ENCODE results near the gene TMPRSS5. TPM values are rescaled to one million over a fixed set of nuclear protein-coding genes. Genes with fewer than 3 reads are reported as not detected.

Gene TMPRSS5
- total RNA-seq, 2 experiments from 2014 or later: 0.81 to 1.6 TPM

DNA sequence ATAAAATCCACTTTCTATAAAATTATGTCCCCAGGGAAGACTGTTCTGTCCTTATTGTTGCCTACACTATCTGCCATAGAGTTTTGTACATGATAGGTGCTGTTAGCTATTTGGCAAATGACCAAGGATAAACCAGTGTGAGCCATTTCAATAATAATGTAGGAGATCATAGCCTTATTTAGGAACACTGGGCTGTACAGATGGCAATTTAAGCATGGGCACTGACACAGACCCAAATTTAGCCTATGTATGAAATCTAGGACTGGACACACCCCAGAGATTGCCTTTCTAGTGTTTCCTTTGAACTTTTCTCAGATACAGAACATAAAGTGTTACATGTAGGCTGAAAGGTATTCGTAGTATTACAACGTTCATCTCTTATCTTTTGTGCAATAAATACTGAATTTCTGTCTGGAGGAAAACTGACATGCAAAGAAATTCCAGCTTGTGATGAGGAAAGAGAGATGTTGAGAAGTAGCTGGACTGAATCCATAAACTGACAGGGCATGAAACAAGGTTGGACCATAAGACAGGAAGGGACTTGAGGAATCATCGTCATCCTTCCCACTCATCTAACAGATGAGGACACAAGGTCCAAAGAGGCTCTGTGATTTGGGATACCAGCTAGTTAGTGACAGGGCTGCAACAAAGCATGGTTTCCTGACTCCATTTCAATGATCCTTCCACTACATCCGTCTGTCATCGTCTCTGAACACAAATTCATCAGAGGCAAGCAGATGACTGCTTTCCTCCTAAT, 60.3 kb downstream of the TMPRSS5 start:
- Histone ChIP-seq H3K4me1 (ENCODE audit: insufficient read depth, low read length) (no peaks in the 10 kb centered on the region), H3K9me3 (ENCODE audit: control insufficient read depth in 1 of 2, insufficient read depth in 1 of 2, low read length in 2 of 2) (peaks cover 0 to 8% of the 10 kb centered on the region in 2 experiments), H3K4me3 (ENCODE audit: low read length) (no peak overlapping the region), H3K36me3 (ENCODE audit: insufficient read depth, low read length) (no peaks in the 10 kb centered on the region), H3K27ac (ENCODE audit: low read depth in 1 of 2, low read length in 2 of 2) (no peak overlapping the region), H3K27me3 (ENCODE audit: control insufficient read depth in 1 of 2, insufficient read depth in 2 of 2, low read length in 2 of 2) (peaks cover 0 to 3% of the 10 kb centered on the region in 2 experiments)
- Mint-ChIP-seq H3K27me3 (peaks cover 8% of the 10 kb centered on the region), H3K27ac (no peak overlapping the region), H3K4me3 (no peak overlapping the region), H3K9me3 (no peaks in the 10 kb centered on the region), H3K36me3 (ENCODE audit: low read depth) (no peaks in the 10 kb centered on the region), H3K4me1 (ENCODE audit: low read depth) (no peaks in the 10 kb centered on the region)
- CTCF ChIA-PET: no interaction called here
- POLR2A ChIA-PET: no interaction called here
- no peak for ATAC-seq (ENCODE audit: poor library complexity)
- TF ChIP-seq, protein P1, sequence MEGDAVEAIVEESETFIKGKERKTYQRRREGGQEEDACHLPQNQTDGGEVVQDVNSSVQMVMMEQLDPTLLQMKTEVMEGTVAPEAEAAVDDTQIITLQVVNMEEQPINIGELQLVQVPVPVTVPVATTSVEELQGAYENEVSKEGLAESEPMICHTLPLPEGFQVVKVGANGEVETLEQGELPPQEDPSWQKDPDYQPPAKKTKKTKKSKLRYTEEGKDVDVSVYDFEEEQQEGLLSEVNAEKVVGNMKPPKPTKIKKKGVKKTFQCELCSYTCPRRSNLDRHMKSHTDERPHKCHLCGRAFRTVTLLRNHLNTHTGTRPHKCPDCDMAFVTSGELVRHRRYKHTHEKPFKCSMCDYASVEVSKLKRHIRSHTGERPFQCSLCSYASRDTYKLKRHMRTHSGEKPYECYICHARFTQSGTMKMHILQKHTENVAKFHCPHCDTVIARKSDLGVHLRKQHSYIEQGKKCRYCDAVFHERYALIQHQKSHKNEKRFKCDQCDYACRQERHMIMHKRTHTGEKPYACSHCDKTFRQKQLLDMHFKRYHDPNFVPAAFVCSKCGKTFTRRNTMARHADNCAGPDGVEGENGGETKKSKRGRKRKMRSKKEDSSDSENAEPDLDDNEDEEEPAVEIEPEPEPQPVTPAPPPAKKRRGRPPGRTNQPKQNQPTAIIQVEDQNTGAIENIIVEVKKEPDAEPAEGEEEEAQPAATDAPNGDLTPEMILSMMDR (IDR thresholded peaks at IDR 0.05): no peak
- intact Hi-C loops (cut with DNase I, micrococcal nuclease): no loop called here
- DNase-seq: no peak

DNA sequence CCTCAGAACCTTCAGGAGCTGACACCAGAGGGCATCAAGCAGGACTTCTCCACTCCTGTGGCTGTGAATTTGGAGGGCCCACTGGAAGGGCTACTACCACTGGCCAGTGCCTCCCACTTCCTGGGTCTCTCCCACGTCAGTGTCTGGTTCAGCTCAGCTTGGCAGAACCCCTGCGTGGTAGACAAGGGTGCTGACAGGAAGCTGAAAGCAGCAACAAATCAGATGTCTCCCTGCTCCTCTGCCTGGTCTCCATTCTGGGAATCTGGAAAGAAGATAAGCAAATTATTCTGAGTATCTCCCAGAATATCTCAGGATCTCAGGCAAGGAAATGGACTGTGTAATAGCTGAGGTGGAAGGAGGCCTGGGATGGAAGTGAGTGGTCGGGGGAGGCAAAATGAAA, 61.5 kb downstream of the TMPRSS5 start:
- H3K4me3 Mint-ChIP-seq: no peak overlapping the region
- no peaks in the 10 kb centered on the region for H3K36me3 Mint-ChIP-seq (ENCODE audit: low read depth)
- DNase-seq (no peak), ATAC-seq (ENCODE audit: poor library complexity) (no peak)
- Histone ChIP-seq H3K27ac (ENCODE audit: low read depth in 1 of 2, low read length in 2 of 2) (no peak overlapping the region), H3K4me1 (ENCODE audit: insufficient read depth, low read length) (no peaks in the 10 kb centered on the region), H3K27me3 (ENCODE audit: control insufficient read depth in 1 of 2, insufficient read depth in 2 of 2, low read length in 2 of 2) (peaks cover 0 to 3% of the 10 kb centered on the region in 2 experiments), H3K36me3 (ENCODE audit: insufficient read depth, low read length) (no peaks in the 10 kb centered on the region), H3K9me3 (ENCODE audit: control insufficient read depth in 1 of 2, insufficient read depth in 1 of 2, low read length in 2 of 2) (peaks cover 0 to 6% of the 10 kb centered on the region in 2 experiments), H3K4me3 (ENCODE audit: low read length) (no peak overlapping the region)
- TF ChIP-seq, protein P1 (IDR thresholded peaks at IDR 0.05): no peak
- no peak overlapping the region for H3K27ac Mint-ChIP-seq
- no peaks in the 10 kb centered on the region for H3K9me3 Mint-ChIP-seq
- ChIA-PET CTCF (no interaction called here), POLR2A (no interaction called here)
- intact Hi-C loops (cut with DNase I, micrococcal nuclease): no loop called here
- peaks cover 17% of the 10 kb centered on the region for H3K27me3 Mint-ChIP-seq
- H3K4me1 Mint-ChIP-seq (ENCODE audit: low read depth): no peaks in the 10 kb centered on the region

DNA sequence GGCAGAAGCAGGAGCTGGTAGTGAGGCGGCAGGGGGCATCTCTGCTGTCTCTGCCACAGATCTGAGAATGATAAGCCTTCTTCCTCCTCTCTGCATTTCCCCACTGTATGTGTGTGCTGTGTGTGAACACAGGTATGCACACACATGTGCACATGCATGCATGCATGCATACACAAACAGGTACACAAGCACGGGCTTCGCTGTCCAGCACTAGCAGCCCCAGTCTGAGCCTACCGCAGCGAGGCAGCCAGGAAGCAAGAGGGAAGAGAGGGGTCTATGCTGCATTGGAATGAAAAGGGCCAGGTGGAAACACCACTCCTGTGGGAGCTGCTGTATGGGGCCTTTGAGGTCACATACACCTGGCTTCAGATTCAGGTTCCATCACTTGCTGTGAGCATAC, 62.4 kb downstream of the TMPRSS5 start:
- intact Hi-C loops (cut with DNase I, micrococcal nuclease): no loop called here
- Mint-ChIP-seq H3K4me3 (no peak overlapping the region), H3K36me3 (ENCODE audit: low read depth) (no peaks in the 10 kb centered on the region), H3K27me3 (peaks cover 21% of the 10 kb centered on the region), H3K9me3 (no peaks in the 10 kb centered on the region), H3K4me1 (ENCODE audit: low read depth) (no peaks in the 10 kb centered on the region), H3K27ac (no peak overlapping the region)
- H3K27ac ChIP-seq (ENCODE audit: low read depth in 1 of 2, low read length in 2 of 2): no peak overlapping the region
- ChIA-PET POLR2A (no interaction called here), CTCF (no interaction called here)
- ATAC-seq (ENCODE audit: poor library complexity) (no peak), DNase-seq (no peak)
- H3K4me1 ChIP-seq (ENCODE audit: insufficient read depth, low read length): no peaks in the 10 kb centered on the region
- no peaks in the 10 kb centered on the region for H3K36me3 ChIP-seq (ENCODE audit: insufficient read depth, low read length)
- H3K9me3 ChIP-seq (ENCODE audit: control insufficient read depth in 1 of 2, insufficient read depth in 1 of 2, low read length in 2 of 2): no peaks in the 10 kb centered on the region
- peaks cover 0 to 3% of the 10 kb centered on the region in 2 experiments for H3K27me3 ChIP-seq (ENCODE audit: control insufficient read depth in 1 of 2, insufficient read depth in 2 of 2, low read length in 2 of 2)
- no peak overlapping the region for H3K4me3 ChIP-seq (ENCODE audit: low read length)
- TF ChIP-seq, protein P1 (IDR thresholded peaks at IDR 0.05): no peak

Data from CD4-positive, alpha-beta T cell (primary cell).